ENCODE data around the gene C11orf86.

The C11orf86 gene

GRCh38 chr11:66962247-66962646 lies 12.9 kb upstream of the C11orf86 start:
- no peaks in the 10 kb centered on the region; the same call in 1 of the 2 replicates for H3K79me2 ChIP-seq (ENCODE audit: insufficient read depth, low read length)
- no peak overlapping the region for H3K4me2 ChIP-seq (ENCODE audit: insufficient read depth, low read length)
- no peak for DNase-seq
- H3K27me3 ChIP-seq (ENCODE audit: insufficient read depth, low read length, poor library complexity): no peaks in the 10 kb centered on the region
- H4K20me1 ChIP-seq (ENCODE audit: insufficient read depth, low read length): no peaks in the 10 kb centered on the region
- ATAC-seq (ENCODE audit: insufficient read depth, low read depth): no peak
- H2AFZ ChIP-seq (ENCODE audit: low read depth, low read length): no peak overlapping the region
- H3K27ac ChIP-seq (ENCODE audit: low read length): no peak overlapping the region
- peaks cover 18% of the 10 kb centered on the region for H3K4me1 ChIP-seq (ENCODE audit: insufficient read depth, low read length)
- no peaks in the 10 kb centered on the region for H3K36me3 ChIP-seq (ENCODE audit: insufficient read depth, low read length)
- H3K4me3 ChIP-seq (ENCODE audit: low read depth in 1 of 2, low read length in 2 of 2): no peak overlapping the region
- no peak overlapping the region for H3K9ac ChIP-seq (ENCODE audit: low read depth, low read length)
- H3K9me3 ChIP-seq (ENCODE audit: insufficient read depth, low read length, severe bottlenecking): no peaks in the 10 kb centered on the region
- TF ChIP-seq CTCF (IDR thresholded peaks at IDR 0.05; ENCODE audit: borderline replicate concordance, extremely low read depth, low read length, poor library complexity, severe bottlenecking): no peak
- TF ChIP-seq EZH2 (IDR thresholded peaks at IDR 0.05; ENCODE audit: borderline replicate concordance, low read depth, low read length, severe bottlenecking): no peak

GRCh38 chr11:66962801-66963200 lies 12.3 kb upstream of the C11orf86 start:
- Histone ChIP-seq H3K9me3 (ENCODE audit: insufficient read depth, low read length, severe bottlenecking) (no peaks in the 10 kb centered on the region), H3K4me1 (ENCODE audit: insufficient read depth, low read length) (peaks cover 12% of the 10 kb centered on the region), H3K79me2 (ENCODE audit: insufficient read depth, low read length) (no peaks in the 10 kb centered on the region), H3K9ac (ENCODE audit: low read depth, low read length) (no peak overlapping the region), H2AFZ (ENCODE audit: low read depth, low read length) (no peak overlapping the region), H3K27me3 (ENCODE audit: insufficient read depth, low read length, poor library complexity) (no peaks in the 10 kb centered on the region), H4K20me1 (ENCODE audit: insufficient read depth, low read length) (no peaks in the 10 kb centered on the region), H3K4me2 (ENCODE audit: insufficient read depth, low read length) (no peak overlapping the region), H3K27ac (ENCODE audit: low read length) (no peak overlapping the region), H3K36me3 (ENCODE audit: insufficient read depth, low read length) (no peaks in the 10 kb centered on the region), H3K4me3 (ENCODE audit: low read depth in 1 of 2, low read length in 2 of 2) (no peak overlapping the region)
- no peak for DNase-seq
- ATAC-seq (ENCODE audit: insufficient read depth, low read depth): no peak
- TF ChIP-seq EZH2 (IDR thresholded peaks at IDR 0.05; ENCODE audit: borderline replicate concordance, low read depth, low read length, severe bottlenecking) (no peak), CTCF (IDR thresholded peaks at IDR 0.05; ENCODE audit: borderline replicate concordance, extremely low read depth, low read length, poor library complexity, severe bottlenecking) (no peak)

- Histone ChIP-seq H3K27ac (ENCODE audit: low read length) (no peak overlapping the region), H3K4me1 (ENCODE audit: insufficient read depth, low read length) (peaks cover 4% of the 10 kb centered on the region), H3K79me2 (ENCODE audit: insufficient read depth, low read length) (no peaks in the 10 kb centered on the region), H3K27me3 (ENCODE audit: insufficient read depth, low read length, poor library complexity) (no peaks in the 10 kb centered on the region), H3K9me3 (ENCODE audit: insufficient read depth, low read length, severe bottlenecking) (no peaks in the 10 kb centered on the region), H4K20me1 (ENCODE audit: insufficient read depth, low read length) (no peaks in the 10 kb centered on the region), H2AFZ (ENCODE audit: low read depth, low read length) (no peak overlapping the region), H3K4me3 (ENCODE audit: low read depth in 1 of 2, low read length in 2 of 2) (no peak overlapping the region), H3K9ac (ENCODE audit: low read depth, low read length) (no peak overlapping the region), H3K36me3 (ENCODE audit: insufficient read depth, low read length) (no peaks in the 10 kb centered on the region), H3K4me2 (ENCODE audit: insufficient read depth, low read length) (no peak overlapping the region)
- ATAC-seq (ENCODE audit: insufficient read depth, low read depth): no peak
- DNase-seq: no peak
- TF ChIP-seq EZH2 (IDR thresholded peaks at IDR 0.05; ENCODE audit: borderline replicate concordance, low read depth, low read length, severe bottlenecking) (no peak), CTCF (IDR thresholded peaks at IDR 0.05; ENCODE audit: borderline replicate concordance, extremely low read depth, low read length, poor library complexity, severe bottlenecking) (no peak)
Measured at GRCh38 chr11:66964495-66964894, 10.6 kb upstream of the C11orf86 start.

- DNase-seq: no peak
- no peaks in the 10 kb centered on the region for H3K27me3 ChIP-seq (ENCODE audit: insufficient read depth, low read length, poor library complexity)
- no peak overlapping the region for H3K27ac ChIP-seq (ENCODE audit: low read length)
- H4K20me1 ChIP-seq (ENCODE audit: insufficient read depth, low read length): no peaks in the 10 kb centered on the region
- H3K4me3 ChIP-seq (ENCODE audit: low read depth in 1 of 2, low read length in 2 of 2): no peak overlapping the region
- 0 out of 2 replicates have a peak, but pooled peaks cover 3% of the 10 kb centered on the region for H3K4me1 ChIP-seq (ENCODE audit: insufficient read depth, low read length)
- no peak overlapping the region for H2AFZ ChIP-seq (ENCODE audit: low read depth, low read length)
- H3K4me2 ChIP-seq (ENCODE audit: insufficient read depth, low read length): no peak overlapping the region
- no peak overlapping the region for H3K9ac ChIP-seq (ENCODE audit: low read depth, low read length)
- H3K9me3 ChIP-seq (ENCODE audit: insufficient read depth, low read length, severe bottlenecking): no peaks in the 10 kb centered on the region
- no peaks in the 10 kb centered on the region for H3K79me2 ChIP-seq (ENCODE audit: insufficient read depth, low read length)
- TF ChIP-seq EZH2 (IDR thresholded peaks at IDR 0.05; ENCODE audit: borderline replicate concordance, low read depth, low read length, severe bottlenecking) (no peak), CTCF (IDR thresholded peaks at IDR 0.05; ENCODE audit: borderline replicate concordance, extremely low read depth, low read length, poor library complexity, severe bottlenecking) (no peak)
- no peak for ATAC-seq (ENCODE audit: insufficient read depth, low read depth)
- H3K36me3 ChIP-seq (ENCODE audit: insufficient read depth, low read length): no peaks in the 10 kb centered on the region
Measured at GRCh38 chr11:66966351-66966750, 8.8 kb upstream of the C11orf86 start.
